SU-DHL-6 (cell line): ENCODE results near the gene DSCAML1.

Experiments used
- H2AFZ ChIP-seq: fragments of 200-600 bp; sonication (generic); 2 replicates; pipeline ENCODE4 v1.6.1; 2014; ENCODE audit warnings: low read depth, mild to moderate bottlenecking, moderate library complexity, mixed read lengths, antibody characterized with exemption, low read length; ENCODE audit not compliant: severe bottlenecking
- H3F3A ChIP-seq: fragments of 200-600 bp; shearing (Covaris generic); 2 replicates; pipeline ENCODE4 v1.6.0; 2016; ENCODE audit warnings: antibody characterized with exemption, mild to moderate bottlenecking; ENCODE audit not compliant: insufficient read depth
- H3K27ac ChIP-seq: fragments of 200-600 bp; sonication (generic); 2 replicates; pipeline ENCODE4 v1.5.1; 2016; ENCODE audit warnings: low read depth, mild to moderate bottlenecking, low read length, moderate library complexity, mixed read lengths
- H3K27me3 ChIP-seq: fragments of 200-600 bp; sonication (generic), shearing (Covaris generic); 2 replicates; pipeline ENCODE4 v1.6.0; 2014; ENCODE audit warnings: mild to moderate bottlenecking, low read length
- H3K36me3 ChIP-seq: fragments of 200-600 bp; sonication (generic); 2 replicates; pipeline ENCODE4 v1.6.1; 2014; ENCODE audit warnings: mild to moderate bottlenecking, low read length, mixed read lengths
- H3K4me2 ChIP-seq: fragments of 300-600, 200-600 bp; shearing (Covaris generic), sonication (generic); 2 replicates; pipeline ENCODE4 v1.6.0; 2014; ENCODE audit warnings: low read length, low read depth, mild to moderate bottlenecking; ENCODE audit not compliant: poor library complexity, severe bottlenecking
- H3K4me3 ChIP-seq: fragments of 200-600 bp; sonication (generic); 2 replicates; pipeline ENCODE4 v1.5.1; 2014; ENCODE audit warnings: antibody characterized with exemption, low read length, mild to moderate bottlenecking, mixed read lengths; ENCODE audit not compliant: insufficient read depth, poor library complexity, severe bottlenecking
- H3K79me2 ChIP-seq: fragments of 200-600 bp; sonication (generic); 2 replicates; pipeline ENCODE4 v1.6.1; 2014; ENCODE audit warnings: mild to moderate bottlenecking, low read length, moderate library complexity; ENCODE audit not compliant: insufficient read depth
- H3K9ac ChIP-seq: fragments of 200-600 bp; sonication (generic); 2 replicates; pipeline ENCODE4 v1.7.0; 2014; ENCODE audit warnings: mild to moderate bottlenecking, low read length
- H3K9me2 ChIP-seq: fragments of 200-600 bp; sonication (generic); replicated peaks from 2 replicates; pipeline ENCODE4 v1.6.1; 2014; ENCODE audit warnings: low read length; ENCODE audit not compliant: insufficient read depth
- H3K9me3 ChIP-seq: fragments of 200-600 bp; sonication (generic); 2 replicates; pipeline ENCODE4 v1.6.1; 2014; ENCODE audit warnings: low read length, mixed read lengths; ENCODE audit not compliant: insufficient read depth
- H4K20me1 ChIP-seq: fragments of 200-600 bp; sonication (generic); 2 replicates; pipeline ENCODE4 v1.6.1; 2014; ENCODE audit warnings: low read depth, mild to moderate bottlenecking, antibody characterized with exemption, low read length, moderate library complexity, mixed read lengths
- CTCF ChIP-seq: fragments of 200-600 bp; sonication (generic); IDR thresholded peaks from one replicate; pipeline ENCODE4 v1.5.1; 2017; ENCODE audit warnings: antibody characterized with exemption, mild to moderate bottlenecking, low read length, moderate library complexity; ENCODE audit not compliant: insufficient read depth, poor library complexity, severe bottlenecking
- EZH2phosphoT487 ChIP-seq: fragments of 200-600 bp; sonication (generic), shearing (Covaris generic); conservative IDR thresholded peaks from 2 replicates; pipeline ENCODE4 v1.6.1; 2018; ENCODE audit warnings: mild to moderate bottlenecking, antibody characterized with exemption, low read length, moderate library complexity, mixed read lengths

DSCAML1 gene

GRCh38 chr11:117423046-117423575 lies 373.9 kb downstream of the DSCAML1 start:
- Histone ChIP-seq H2AFZ (no peak overlapping the region), H3F3A (no peaks in the 10 kb centered on the region), H3K36me3 (no peaks in the 10 kb centered on the region), H3K4me2 (no peak overlapping the region), H3K4me3 (no peak overlapping the region), H3K9ac (no peak overlapping the region), H3K9me2 (no peaks in the 10 kb centered on the region), H3K27ac (no peak overlapping the region), H3K79me2 (no peaks in the 10 kb centered on the region), H4K20me1 (no peaks in the 10 kb centered on the region), H3K27me3 (no peaks in the 10 kb centered on the region), H3K9me3 (no peaks in the 10 kb centered on the region)
- TF ChIP-seq EZH2phosphoT487 (no peak), CTCF (no peak)

- no peaks in the 10 kb centered on the region for H3K9me3 ChIP-seq
- no peak overlapping the region for H3K9ac ChIP-seq
- no peaks in the 10 kb centered on the region for H3F3A ChIP-seq
- no peak overlapping the region for H3K4me3 ChIP-seq
- no peaks in the 10 kb centered on the region for H3K27me3 ChIP-seq
- no peak overlapping the region for H3K27ac ChIP-seq
- no peaks in the 10 kb centered on the region for H3K9me2 ChIP-seq
- no peaks in the 10 kb centered on the region for H3K36me3 ChIP-seq
- H3K79me2 ChIP-seq, result no peaks in the 10 kb centered on the region
- H3K4me2 ChIP-seq, result no peak overlapping the region
- no peaks in the 10 kb centered on the region for H4K20me1 ChIP-seq
- TF ChIP-seq EZH2phosphoT487, result no peak
- TF ChIP-seq CTCF, result no peak
- no peak overlapping the region for H2AFZ ChIP-seq
Measured at GRCh38 chr11:117421476-117421875, 375.5 kb downstream of the DSCAML1 start.

- Histone ChIP-seq H4K20me1 (no peaks in the 10 kb centered on the region), H3K9me2 (no peaks in the 10 kb centered on the region), H3K36me3 (no peaks in the 10 kb centered on the region), H3K9me3 (no peaks in the 10 kb centered on the region), H3K4me3 (no peak overlapping the region), H3K79me2 (no peaks in the 10 kb centered on the region), H3K27me3 (no peaks in the 10 kb centered on the region), H2AFZ (no peak overlapping the region), H3K9ac (no peak overlapping the region), H3K4me2 (no peak overlapping the region), H3F3A (no peaks in the 10 kb centered on the region), H3K27ac (no peak overlapping the region)
- TF ChIP-seq CTCF, result no peak
- TF ChIP-seq EZH2phosphoT487, result no peak
Measured at GRCh38 chr11:117421041-117421440, 376.0 kb downstream of the DSCAML1 start.
